Measurements from ENCODE around the gene SSRP1.

Gene SSRP1

DNA sequence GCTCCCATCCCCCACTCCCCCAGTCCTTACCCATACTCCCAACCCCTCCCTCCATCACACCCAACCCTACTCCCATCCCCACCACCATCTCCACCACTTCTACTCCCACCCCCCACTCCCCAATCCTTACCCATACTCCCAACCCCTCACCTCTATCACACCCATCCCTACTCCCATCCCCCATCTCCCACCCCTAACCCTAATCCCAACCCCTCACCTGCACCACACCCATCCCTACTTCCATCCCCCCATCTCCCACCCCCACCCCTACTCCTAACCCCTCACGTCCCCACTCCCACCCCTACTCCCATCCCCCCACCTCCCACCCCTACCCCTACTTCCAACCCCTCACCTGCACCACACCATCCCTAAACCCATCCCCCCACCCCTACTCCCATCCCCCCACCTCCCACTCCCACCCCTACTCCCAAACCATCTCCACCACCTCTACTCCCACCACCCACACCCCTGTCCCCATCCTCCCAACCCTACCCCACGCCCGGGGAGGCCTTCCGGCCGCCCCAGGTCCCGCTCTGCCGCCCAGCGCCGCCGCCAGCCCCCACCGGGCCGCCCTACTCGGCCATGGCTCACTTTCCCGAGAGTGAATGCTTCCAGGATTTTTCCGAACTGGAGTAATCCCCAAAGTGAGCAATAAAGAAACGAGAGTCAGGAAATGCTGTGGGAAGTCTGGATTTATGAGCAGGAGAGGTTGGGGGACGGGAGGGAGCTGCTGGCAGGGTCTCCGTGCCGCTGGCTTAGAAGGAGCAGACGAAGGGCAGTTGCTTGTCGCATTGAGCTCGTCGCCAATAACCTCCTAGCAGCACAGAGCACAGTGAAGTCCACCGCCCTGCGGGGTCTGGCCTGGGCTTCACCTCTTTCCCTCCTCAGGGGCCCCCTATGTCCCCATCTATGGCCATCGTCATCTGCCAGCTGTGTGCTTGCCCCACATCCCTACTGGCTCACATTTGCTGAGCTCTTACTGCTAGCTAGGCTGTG, 40.7 kb upstream of the SSRP1 start:
- Histone ChIP-seq H3K4me3 (ENCODE audit: low read depth, low read length) (no peak overlapping the region), H3K27me3 (ENCODE audit: insufficient read depth, low read depth, severe bottlenecking) (peaks cover 78% of the 10 kb centered on the region), H3K9me3 (ENCODE audit: severe bottlenecking) (no peaks in the 10 kb centered on the region), H3K36me3 (no peaks in the 10 kb centered on the region), H3K27ac (no peak overlapping the region)
- no peak for DNase-seq
- TF ChIP-seq, protein P1, sequence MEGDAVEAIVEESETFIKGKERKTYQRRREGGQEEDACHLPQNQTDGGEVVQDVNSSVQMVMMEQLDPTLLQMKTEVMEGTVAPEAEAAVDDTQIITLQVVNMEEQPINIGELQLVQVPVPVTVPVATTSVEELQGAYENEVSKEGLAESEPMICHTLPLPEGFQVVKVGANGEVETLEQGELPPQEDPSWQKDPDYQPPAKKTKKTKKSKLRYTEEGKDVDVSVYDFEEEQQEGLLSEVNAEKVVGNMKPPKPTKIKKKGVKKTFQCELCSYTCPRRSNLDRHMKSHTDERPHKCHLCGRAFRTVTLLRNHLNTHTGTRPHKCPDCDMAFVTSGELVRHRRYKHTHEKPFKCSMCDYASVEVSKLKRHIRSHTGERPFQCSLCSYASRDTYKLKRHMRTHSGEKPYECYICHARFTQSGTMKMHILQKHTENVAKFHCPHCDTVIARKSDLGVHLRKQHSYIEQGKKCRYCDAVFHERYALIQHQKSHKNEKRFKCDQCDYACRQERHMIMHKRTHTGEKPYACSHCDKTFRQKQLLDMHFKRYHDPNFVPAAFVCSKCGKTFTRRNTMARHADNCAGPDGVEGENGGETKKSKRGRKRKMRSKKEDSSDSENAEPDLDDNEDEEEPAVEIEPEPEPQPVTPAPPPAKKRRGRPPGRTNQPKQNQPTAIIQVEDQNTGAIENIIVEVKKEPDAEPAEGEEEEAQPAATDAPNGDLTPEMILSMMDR (IDR thresholded peaks at IDR 0.05; ENCODE audit: low read depth, low read length): no peak

DNA sequence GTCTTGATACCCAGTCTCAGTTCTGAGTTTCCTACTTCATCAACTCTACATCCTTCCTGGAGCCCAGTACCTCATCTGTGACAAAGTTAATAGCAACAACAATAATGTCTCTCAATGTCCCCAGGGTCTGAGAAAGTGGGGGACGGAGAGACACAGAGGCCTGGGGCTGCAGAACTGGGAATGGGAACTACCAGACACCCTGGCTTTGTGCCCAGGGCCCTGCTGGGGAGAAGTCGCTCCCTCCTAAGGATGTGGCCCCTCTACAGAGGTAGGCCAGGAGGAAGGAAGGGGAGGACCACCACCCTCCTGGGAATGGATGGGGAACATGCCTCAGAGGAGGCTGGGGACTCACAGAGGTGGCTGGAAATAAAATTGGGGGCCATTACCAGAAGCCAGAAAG, 39.8 kb upstream of the SSRP1 start:
- Histone ChIP-seq H3K9me3 (ENCODE audit: severe bottlenecking) (no peaks in the 10 kb centered on the region), H3K4me3 (ENCODE audit: low read depth, low read length) (no peak overlapping the region), H3K36me3 (no peaks in the 10 kb centered on the region), H3K27me3 (ENCODE audit: insufficient read depth, low read depth, severe bottlenecking) (peaks cover 78% of the 10 kb centered on the region), H3K27ac (no peak overlapping the region)
- DNase-seq: no peak
- TF ChIP-seq, protein P1 (IDR thresholded peaks at IDR 0.05; ENCODE audit: low read depth, low read length): no peak

- no peak overlapping the region for H3K4me3 ChIP-seq (ENCODE audit: low read depth, low read length)
- peaks cover 78% of the 10 kb centered on the region for H3K27me3 ChIP-seq (ENCODE audit: insufficient read depth, low read depth, severe bottlenecking)
- no peaks in the 10 kb centered on the region for H3K36me3 ChIP-seq
- H3K9me3 ChIP-seq (ENCODE audit: severe bottlenecking): no peaks in the 10 kb centered on the region
- DNase-seq: no peak
- H3K27ac ChIP-seq: no peak overlapping the region
- TF ChIP-seq, protein P1 (IDR thresholded peaks at IDR 0.05; ENCODE audit: low read depth, low read length): no peak
Measured at GRCh38 chr11:57374966-57375365, 39.3 kb upstream of the SSRP1 start.

GRCh38 chr11:57373146-57373545, 37.5 kb upstream of the SSRP1 start:
- H3K27me3 ChIP-seq (ENCODE audit: insufficient read depth, low read depth, severe bottlenecking): peaks cover 76% of the 10 kb centered on the region
- no peaks in the 10 kb centered on the region for H3K36me3 ChIP-seq
- TF ChIP-seq, protein P1 (IDR thresholded peaks at IDR 0.05; ENCODE audit: low read depth, low read length): no peak
- no peaks in the 10 kb centered on the region for H3K9me3 ChIP-seq (ENCODE audit: severe bottlenecking)
- no peak overlapping the region for H3K27ac ChIP-seq
- H3K4me3 ChIP-seq (ENCODE audit: low read depth, low read length): no peak overlapping the region
- DNase-seq: no peak

GRCh38 chr11:57370941-57371340, 35.2 kb upstream of the SSRP1 start:
- Histone ChIP-seq H3K27me3 (ENCODE audit: insufficient read depth, low read depth, severe bottlenecking) (peaks cover 82% of the 10 kb centered on the region), H3K36me3 (no peaks in the 10 kb centered on the region), H3K4me3 (ENCODE audit: low read depth, low read length) (no peak overlapping the region), H3K9me3 (ENCODE audit: severe bottlenecking) (no peaks in the 10 kb centered on the region), H3K27ac (no peak overlapping the region)
- no peak for DNase-seq
- TF ChIP-seq, protein P1 (IDR thresholded peaks at IDR 0.05; ENCODE audit: low read depth, low read length): no peak

Data from WERI-Rb-1 (cell line).